Ishikawa (cell line): ENCODE data around the gene PREX1.

ENCODE experiments used
- CEBPB ChIP-seq: IDR thresholded peaks from 2 replicates; pipeline ENCODE4 v1.6.1; 2012
- CREB1 ChIP-seq: IDR thresholded peaks from 2 replicates; pipeline ENCODE4 v1.6.1; 2012; ENCODE audit warnings: low read depth
- EGR1 ChIP-seq: IDR thresholded peaks from 2 replicates; pipeline ENCODE4 v1.6.1; 2012
- EP300 ChIP-seq: IDR thresholded peaks from 2 replicates; pipeline ENCODE4 v1.6.1; 2012; ENCODE audit warnings: borderline replicate concordance
- FOXM1 ChIP-seq: IDR thresholded peaks from 2 replicates; pipeline ENCODE4 v1.6.1; 2012; ENCODE audit warnings: low read depth, borderline replicate concordance
- MAX ChIP-seq: IDR thresholded peaks from 2 replicates; pipeline ENCODE4 v1.6.1; 2012
- NFIC ChIP-seq: IDR thresholded peaks from 2 replicates; pipeline ENCODE4 v1.6.1; 2012
- RAD21 ChIP-seq: IDR thresholded peaks from 2 replicates; pipeline ENCODE4 v1.6.1; 2012; ENCODE audit warnings: low read depth
- REST ChIP-seq: IDR thresholded peaks from 2 replicates; pipeline ENCODE4 v1.6.1; 2012; ENCODE audit warnings: low read depth, mild to moderate bottlenecking
- TAF1 ChIP-seq: IDR thresholded peaks from 2 replicates; pipeline ENCODE4 v1.6.1; 2012; ENCODE audit warnings: low read depth, mild to moderate bottlenecking
- TCF12 ChIP-seq: IDR thresholded peaks from 2 replicates; pipeline ENCODE4 v1.6.1; 2012; ENCODE audit warnings: low read depth
- TEAD4 ChIP-seq: IDR thresholded peaks from 2 replicates; pipeline ENCODE4 v1.6.1; 2012
- USF1 ChIP-seq: IDR thresholded peaks from 2 replicates; pipeline ENCODE4 v1.6.1; 2012
- YY1 ChIP-seq: IDR thresholded peaks from 2 replicates; pipeline ENCODE4 v1.6.1; 2012; ENCODE audit warnings: low read depth
- ZBTB7A ChIP-seq: IDR thresholded peaks from 2 replicates; pipeline ENCODE4 v1.6.1; 2012; ENCODE audit warnings: low read depth

PREX1 gene

GRCh38 chr20:48728042-48728825, 99.6 kb downstream of the PREX1 start:
- TF ChIP-seq TAF1 = no peak
- no peak for TF ChIP-seq YY1
- TF ChIP-seq TEAD4 = no peak
- no peak for TF ChIP-seq REST
- TF ChIP-seq NFIC = no peak
- TF ChIP-seq EP300 = no peak
- no peak for TF ChIP-seq CEBPB
- no peak for TF ChIP-seq TCF12
- TF ChIP-seq FOXM1 = no peak
- TF ChIP-seq USF1 = no peak
- TF ChIP-seq MAX = no peak
- no peak for TF ChIP-seq ZBTB7A
- no peak for TF ChIP-seq CREB1

- TF ChIP-seq ZBTB7A (no peak), NFIC (no peak), TCF12 (no peak), TEAD4 (no peak), USF1 (no peak), EGR1 (no peak), YY1 (no peak), EP300 (no peak), CEBPB (no peak), CREB1 (no peak), RAD21 (no peak), MAX (no peak), REST (no peak), FOXM1 (no peak), TAF1 (no peak)
Measured at GRCh38 chr20:48727226-48727625, 100.6 kb downstream of the PREX1 start.

- TF ChIP-seq USF1 = peak; percentile 90
- no peak for TF ChIP-seq TAF1
Measured at GRCh38 chr20:48725555-48725991, 102.2 kb downstream of the PREX1 start.

GRCh38 chr20:48724891-48725554, 102.8 kb downstream of the PREX1 start:
- TF ChIP-seq REST (peak; percentile 51; the same call in 1 of the 2 replicates), TEAD4 (no peak), EGR1 (no peak), EP300 (no peak), CREB1 (no peak), TCF12 (no peak)
